B cell (primary cell): ENCODE measurements around the gene ITLN2. TPM values are rescaled to one million over a fixed set of nuclear protein-coding genes. Genes with fewer than 3 reads are reported as not detected.

ENCODE experiments used
- ATAC-seq: fragments of 200-7000 bp; cut with Tn5 transposase; one replicate; pipeline ENCODE4 v1.10.0; 2021; ENCODE audit warnings: low read depth, mild to moderate bottlenecking, moderate number of reproducible peaks, moderate library complexity
- CTCF ChIA-PET: fragments of 350-600 bp; sonication (Branson Sonifier 250); formaldehyde crosslinking; loops from one replicate; lab custom pipeline; 2021; ENCODE audit warnings: antibody characterized with exemption, inconsistent platforms; lab: Charles Lee
- POLR2A ChIA-PET: fragments of 350-600 bp; sonication (Branson Sonifier 250); formaldehyde crosslinking; loops from one replicate; lab custom pipeline; 2021; ENCODE audit warnings: antibody characterized with exemption; lab: Charles Lee
- DNase-seq: peaks from one replicate; pipeline ENCODE4 v3.0.0; 2013
- H2AFZ ChIP-seq: 2 replicates; pipeline ENCODE4 v1.6.1; 2012; ENCODE audit warnings: mild to moderate bottlenecking, low read depth, low read length; ENCODE audit not compliant: insufficient read depth, poor library complexity, severe bottlenecking
- H3K27ac ChIP-seq, 2 donors: 1 replicate in 1 of 2; 2 replicates in 1 of 2; pipeline ENCODE4 v1.5.1; 2012 to 2013; ENCODE audit warnings: low read length in 2 of 2, mild to moderate bottlenecking in 2 of 2, moderate library complexity in 1 of 2
- H3K27me3 ChIP-seq, 4 experiments: fragments of 200-600 bp in 1 of 4; sonication (generic) in 1 of 4; replicated peaks in 1 of 4; 1 replicate in 2 of 4; 2 replicates in 2 of 4; pipeline versions ENCODE4 v1.6.1 to v1.7.0; 2013 to 2016; ENCODE audit warnings: low read length in 3 of 4, mild to moderate bottlenecking in 2 of 4, mixed read lengths in 1 of 4, moderate library complexity in 1 of 4; ENCODE audit not compliant: insufficient read depth in 4 of 4, control insufficient read depth in 3 of 4; ENCODE audit errors: control extremely low read depth in 1 of 4
- H3K36me3 ChIP-seq, 2 experiments: replicated peaks in 1 of 2; 1 replicate in 1 of 2; 2 replicates in 1 of 2; pipeline versions ENCODE4 v1.6.1 to v1.7.1; 2013; ENCODE audit warnings: low read length in 1 of 2; ENCODE audit not compliant: insufficient read depth in 2 of 2, control insufficient read depth in 1 of 2; ENCODE audit errors: control extremely low read depth in 1 of 2, extremely low read depth in 1 of 2
- H3K4me1 ChIP-seq, 2 donors: fragments of 200-600 bp in 1 of 2; sonication (generic) in 1 of 2; 1 replicate in 1 of 2; 2 replicates in 1 of 2; pipeline versions ENCODE4 v1.5.1 to v1.6.1; 2013 to 2017; ENCODE audit warnings: low read length in 2 of 2; ENCODE audit not compliant: control insufficient read depth in 2 of 2, insufficient read depth in 2 of 2
- H3K4me2 ChIP-seq: replicated peaks from 2 replicates; pipeline ENCODE3; 2012; ENCODE audit warnings: mild to moderate bottlenecking, low read depth, low read length; ENCODE audit not compliant: poor library complexity, severe bottlenecking
- H3K4me3 ChIP-seq, 5 experiments: fragments of 200-600 bp in 1 of 5; sonication (generic) in 1 of 5; 1 replicate in 3 of 5; 2 replicates in 2 of 5; pipeline versions ENCODE4 v1.5.1 to v1.7.0; 2011 to 2016; ENCODE audit warnings: low read length in 4 of 5, mild to moderate bottlenecking in 4 of 5, low read depth in 2 of 5, control low read depth in 1 of 5, moderate library complexity in 1 of 5; ENCODE audit not compliant: insufficient read depth in 1 of 5; ENCODE audit errors: control extremely low read depth in 1 of 5, extremely low read depth in 1 of 5
- H3K79me2 ChIP-seq: fragments of 200-600 bp; sonication (generic); one replicate; pipeline ENCODE4 v1.6.0; 2016; ENCODE audit warnings: low read length; ENCODE audit not compliant: control insufficient read depth, insufficient read depth
- H3K9ac ChIP-seq: fragments of 200-600 bp; sonication (generic); 2 replicates; pipeline ENCODE4 v1.6.1; 2017; ENCODE audit warnings: mild to moderate bottlenecking, low read length, moderate library complexity
- H3K9me3 ChIP-seq, 3 donors: one replicate each; pipeline versions ENCODE4 v1.6.1 to v1.7.1; 2013; ENCODE audit warnings: low read length in 2 of 3; ENCODE audit not compliant: control insufficient read depth in 2 of 3, insufficient read depth in 1 of 3; ENCODE audit errors: control extremely low read depth in 1 of 3
- H4K20me1 ChIP-seq: 2 replicates; pipeline ENCODE4 v1.6.0; 2012; ENCODE audit warnings: mild to moderate bottlenecking, low read length; ENCODE audit not compliant: insufficient read depth, control insufficient read depth, poor library complexity, severe bottlenecking
- H3K27ac Mint-ChIP-seq: one replicate; pipeline ENCODE4 v1.8.0; 2021; ENCODE audit warnings: mixed read lengths
- H3K27me3 Mint-ChIP-seq: one replicate; pipeline ENCODE4 v1.8.0; 2021; ENCODE audit warnings: mixed read lengths
- H3K4me1 Mint-ChIP-seq: one replicate; pipeline ENCODE4 v1.8.0; 2021; ENCODE audit warnings: mixed read lengths
- H3K4me3 Mint-ChIP-seq: one replicate; pipeline ENCODE4 v1.8.0; 2021; ENCODE audit warnings: mixed read lengths
- H3K9me3 Mint-ChIP-seq: one replicate; pipeline ENCODE4 v1.8.0; 2022; ENCODE audit warnings: mixed read lengths; ENCODE audit not compliant: insufficient read depth
- CTCF ChIP-seq: fragments of 200-600 bp; IDR thresholded peaks from one replicate; pipeline ENCODE4 v1.8.0; 2022; ENCODE audit warnings: antibody characterized with exemption, mild to moderate bottlenecking
- EZH2 ChIP-seq: IDR thresholded peaks from 2 replicates; pipeline ENCODE4 v1.6.1; 2012; ENCODE audit warnings: borderline replicate concordance, low read depth, mild to moderate bottlenecking, moderate library complexity, low read length; ENCODE audit not compliant: insufficient read depth, poor library complexity, severe bottlenecking
- WGBS: methylation state at CpG from one replicate; pipeline ENCODE4 v1.1.5; 2013; ENCODE audit warnings: missing lambda C conversion rate; ENCODE audit not compliant: insufficient coverage; 5-methylcytosine and 5-hydroxymethylcytosine counted together
- intact Hi-C: fragments of 100-400 bp; cut with micrococcal nuclease; formaldehyde crosslinking; loops from one replicate; pipeline ENCODE4 v1.10.0; 2022
- polyA plus RNA-seq: library from polyadenylated mRNA; depleted of rRNA; stranded (reverse); fragments of >200 nt; gene quantifications from 2 replicates; pipeline ENCODE4 v1.2.3, GENCODE V29; 2012
- total RNA-seq, 2 donors: library from RNA; stranded (reverse); fragments of 120-200 nt in 1 of 2; gene quantifications; 1 replicate in 1 of 2; 2 replicates in 1 of 2; pipeline versions ENCODE4 v1.2.3 to v1.2.4, GENCODE V29; 2013 to 2022

ITLN2 gene
- total and polyA plus RNA-seq, 2 donors (not counting 1 experiment from before 2014, with no cell fraction given), result not detected

DNA sequence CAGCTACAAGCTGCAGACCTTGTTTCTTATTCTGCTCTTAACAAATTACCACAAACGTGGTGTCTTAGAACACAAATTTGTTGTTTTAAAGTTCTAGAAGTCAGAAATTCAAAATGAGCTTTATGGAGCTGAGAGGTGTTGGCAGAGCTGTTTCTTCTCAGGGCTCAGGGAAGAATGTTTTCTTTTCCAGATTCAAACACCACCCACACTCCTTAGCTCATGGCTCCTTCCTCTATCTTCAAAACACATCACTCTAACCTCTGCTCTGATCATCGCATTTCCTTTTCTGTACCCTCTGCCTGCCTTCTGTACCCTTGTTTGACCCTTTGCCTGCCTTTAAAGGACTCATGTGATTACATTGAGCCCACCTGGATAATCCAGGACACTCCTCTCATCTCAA lies 42.7 kb downstream of the ITLN2 start:
- DNase-seq, result no peak
- Histone ChIP-seq H3K4me1 (no peaks in the 10 kb centered on the region), H2AFZ (no peak overlapping the region), H3K4me2 (no peak overlapping the region), H3K36me3 (no peaks in the 10 kb centered on the region), H3K79me2 (no peaks in the 10 kb centered on the region), H3K4me3 (no peak overlapping the region), H3K9ac (no peak overlapping the region), H3K27ac (no peak overlapping the region), H3K27me3 (no peaks in the 10 kb centered on the region), H3K9me3 (no peaks in the 10 kb centered on the region), H4K20me1 (no peaks in the 10 kb centered on the region)
- no peak for ATAC-seq
- 100% methylated on average over 1 of the region's 2 CpGs for WGBS
- Mint-ChIP-seq H3K9me3 (no peaks in the 10 kb centered on the region), H3K27me3 (peaks cover 4% of the 10 kb centered on the region), H3K27ac (no peak overlapping the region), H3K4me3 (no peak overlapping the region), H3K4me1 (no peaks in the 10 kb centered on the region)
- ChIA-PET POLR2A (no interaction called here), CTCF (no interaction called here)
- intact Hi-C loops, result no loop called here
- TF ChIP-seq EZH2 (no peak), CTCF (no peak)

DNA sequence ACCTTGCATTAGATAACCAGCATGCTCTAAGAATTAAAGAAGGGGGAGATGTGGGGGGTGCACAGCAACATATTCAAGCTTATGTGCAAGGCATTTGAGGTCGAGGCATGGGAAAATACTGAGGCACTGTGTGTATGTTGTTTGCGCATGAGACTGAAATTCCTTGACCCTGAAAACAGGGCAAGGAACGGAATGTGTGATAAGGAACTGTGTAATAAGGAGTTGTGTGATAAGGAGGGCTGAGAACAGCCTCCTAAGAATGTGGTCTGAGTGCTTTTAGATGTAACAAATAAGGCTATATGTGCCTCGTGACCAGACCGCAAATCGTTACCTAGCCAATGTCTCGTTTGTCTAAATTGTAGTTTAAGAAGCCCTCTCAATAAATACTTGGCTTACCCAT lies 43.2 kb downstream of the ITLN2 start:
- H3K9me3 Mint-ChIP-seq, result no peaks in the 10 kb centered on the region
- no peaks in the 10 kb centered on the region for H3K27me3 Mint-ChIP-seq
- H3K27ac Mint-ChIP-seq, result no peak overlapping the region
- H4K20me1 ChIP-seq, result no peaks in the 10 kb centered on the region
- no peak for TF ChIP-seq CTCF
- no peak for TF ChIP-seq EZH2
- H3K4me2 ChIP-seq, result no peak overlapping the region
- no peaks in the 10 kb centered on the region for H3K79me2 ChIP-seq
- POLR2A ChIA-PET, result no interaction called here
- CTCF ChIA-PET, result no interaction called here
- H3K9ac ChIP-seq, result no peak overlapping the region
- no peak for ATAC-seq
- H3K27me3 ChIP-seq, result no peaks in the 10 kb centered on the region
- H3K9me3 ChIP-seq, result no peaks in the 10 kb centered on the region
- H3K4me1 Mint-ChIP-seq, result no peaks in the 10 kb centered on the region
- DNase-seq, result no peak
- no peak overlapping the region for H3K4me3 Mint-ChIP-seq
- H3K36me3 ChIP-seq, result no peaks in the 10 kb centered on the region
- no peak overlapping the region for H3K4me3 ChIP-seq
- H3K27ac ChIP-seq, result no peak overlapping the region
- WGBS, result 94% methylated on average over 7 of the region's 7 CpGs
- no peaks in the 10 kb centered on the region for H3K4me1 ChIP-seq
- no peak overlapping the region for H2AFZ ChIP-seq
- intact Hi-C loops, result no loop called here
